ENCODE data around the gene MAN1A2. TPM values are rescaled to one million over a fixed set of nuclear protein-coding genes. Genes with fewer than 3 reads are reported as not detected.
"Not testable (repeated sequence)": the region's sequence is repeated elsewhere in the genome, so short reads cannot be mapped to it uniquely, and the experiment has no call there.

MAN1A2 gene
- total RNA-seq, 1 experiment from 2014 or later, result 21.1 TPM

DNA sequence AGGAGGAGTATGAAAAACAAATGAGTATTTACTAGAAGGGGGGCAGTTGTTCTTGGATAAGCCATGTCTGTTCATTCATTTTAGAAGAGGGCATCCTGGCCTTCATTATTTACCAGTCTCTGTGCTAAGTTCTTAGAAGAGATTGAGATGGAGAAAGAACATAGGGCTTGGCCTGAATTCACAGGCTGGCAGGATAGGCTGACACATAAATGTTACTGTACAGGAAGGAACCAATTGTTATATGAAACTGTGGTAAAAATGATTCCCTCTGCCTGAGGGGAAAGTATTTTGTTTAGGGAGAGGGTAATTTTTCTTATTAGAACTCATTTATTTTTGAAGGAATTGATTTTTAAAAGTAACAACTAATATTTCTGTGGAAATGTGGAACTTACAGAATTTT lies 99.5 kb downstream of the MAN1A2 start:
- ChIA-PET CTCF (no interaction called here), POLR2A (ENCODE audit: unreplicated experiment) (no interaction called here)
- Histone ChIP-seq H2AFZ (ENCODE audit: low read length) (no peak overlapping the region), H3K4me1 (ENCODE audit: insufficient read depth, low read length) (peaks cover 14% of the 10 kb centered on the region), H3K4me2 (ENCODE audit: low read length) (peak overlapping the region; percentile 30; the same call in 1 of the 2 replicates), H3K36me3 (ENCODE audit: low read depth, low read length) (0 out of 2 replicates have a peak, but pooled peaks cover 3% of the 10 kb centered on the region), H4K20me1 (ENCODE audit: low read length) (no peaks in the 10 kb centered on the region), H3F3A (ENCODE audit: low read length, unreplicated experiment) (no peaks in the 10 kb centered on the region), H3K79me2 (ENCODE audit: low read length) (no peaks in the 10 kb centered on the region), H3K4me3 (ENCODE audit: low read length) (no peak overlapping the region), H3K9me2 (replicated peaks; ENCODE audit: low read length) (no peaks in the 10 kb centered on the region), H3K9me3 (ENCODE audit: low read length) (no peaks in the 10 kb centered on the region), H3K9ac (ENCODE audit: low read length) (no peak overlapping the region), H3K27me3 (ENCODE audit: low read length) (no peaks in the 10 kb centered on the region), H3K27ac (ENCODE audit: low read length) (peak overlapping the region; percentile 36; the same call in 1 of the 2 replicates)
- DNase-seq (peak; percentile 30), ATAC-seq (peak; percentile 96)
- TF ChIP-seq EZH2phosphoT487 (IDR thresholded peaks at IDR 0.05; ENCODE audit: borderline replicate concordance, low read length) (no peak), EZH2 (IDR thresholded peaks at IDR 0.05; ENCODE audit: low read length, unreplicated experiment) (no peak)
- TF ChIP-seq, protein P1, sequence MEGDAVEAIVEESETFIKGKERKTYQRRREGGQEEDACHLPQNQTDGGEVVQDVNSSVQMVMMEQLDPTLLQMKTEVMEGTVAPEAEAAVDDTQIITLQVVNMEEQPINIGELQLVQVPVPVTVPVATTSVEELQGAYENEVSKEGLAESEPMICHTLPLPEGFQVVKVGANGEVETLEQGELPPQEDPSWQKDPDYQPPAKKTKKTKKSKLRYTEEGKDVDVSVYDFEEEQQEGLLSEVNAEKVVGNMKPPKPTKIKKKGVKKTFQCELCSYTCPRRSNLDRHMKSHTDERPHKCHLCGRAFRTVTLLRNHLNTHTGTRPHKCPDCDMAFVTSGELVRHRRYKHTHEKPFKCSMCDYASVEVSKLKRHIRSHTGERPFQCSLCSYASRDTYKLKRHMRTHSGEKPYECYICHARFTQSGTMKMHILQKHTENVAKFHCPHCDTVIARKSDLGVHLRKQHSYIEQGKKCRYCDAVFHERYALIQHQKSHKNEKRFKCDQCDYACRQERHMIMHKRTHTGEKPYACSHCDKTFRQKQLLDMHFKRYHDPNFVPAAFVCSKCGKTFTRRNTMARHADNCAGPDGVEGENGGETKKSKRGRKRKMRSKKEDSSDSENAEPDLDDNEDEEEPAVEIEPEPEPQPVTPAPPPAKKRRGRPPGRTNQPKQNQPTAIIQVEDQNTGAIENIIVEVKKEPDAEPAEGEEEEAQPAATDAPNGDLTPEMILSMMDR (conservative IDR thresholded peaks at IDR 0.05; ENCODE audit: low read depth, low read length), result no peak
- no TSS peak for BruUV-seq (replicated peaks)
- intact Hi-C loops (cut with micrococcal nuclease), result no loop called here

DNA sequence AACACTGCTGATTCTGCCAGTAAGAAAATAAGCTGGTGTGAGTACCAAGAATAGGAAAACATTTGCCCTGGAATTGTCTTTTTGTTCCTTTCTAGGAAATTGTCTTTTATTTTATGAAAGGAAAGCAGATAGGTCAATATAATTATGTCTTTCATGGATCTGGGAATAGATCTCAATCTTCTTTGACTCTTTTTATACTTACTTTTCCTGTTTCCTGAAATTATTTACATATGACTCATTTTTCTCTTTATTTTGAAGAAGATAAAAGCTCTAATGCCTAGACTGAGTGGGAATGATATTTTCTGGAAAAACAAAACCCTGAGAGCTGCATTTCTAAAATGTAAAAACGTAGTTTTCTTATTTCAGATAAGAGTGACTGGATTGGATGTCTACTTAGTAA lies 100.1 kb downstream of the MAN1A2 start:
- H3K36me3 ChIP-seq (ENCODE audit: low read depth, low read length), result no peaks in the 10 kb centered on the region
- H3K9me3 ChIP-seq (ENCODE audit: low read length), result no peaks in the 10 kb centered on the region
- no peaks in the 10 kb centered on the region for H3K27me3 ChIP-seq (ENCODE audit: low read length)
- ATAC-seq, result peak; percentile 74
- ChIA-PET CTCF (no interaction called here), POLR2A (ENCODE audit: unreplicated experiment) (no interaction called here)
- peak overlapping the region; percentile 30; the same call in 1 of the 2 replicates for H3K4me2 ChIP-seq (ENCODE audit: low read length)
- H3K4me3 ChIP-seq (ENCODE audit: low read length), result no peak overlapping the region
- TF ChIP-seq, protein P1 (conservative IDR thresholded peaks at IDR 0.05; ENCODE audit: low read depth, low read length), result no peak
- TF ChIP-seq EZH2phosphoT487 (IDR thresholded peaks at IDR 0.05; ENCODE audit: borderline replicate concordance, low read length), result no peak
- TF ChIP-seq EZH2 (IDR thresholded peaks at IDR 0.05; ENCODE audit: low read length, unreplicated experiment), result no peak
- H3K79me2 ChIP-seq (ENCODE audit: low read length), result no peaks in the 10 kb centered on the region
- intact Hi-C loops (cut with micrococcal nuclease), result no loop called here
- no peaks in the 10 kb centered on the region for H3K9me2 ChIP-seq (replicated peaks; ENCODE audit: low read length)
- DNase-seq, result no peak
- H3K4me1 ChIP-seq (ENCODE audit: insufficient read depth, low read length), result peaks cover 14% of the 10 kb centered on the region
- H4K20me1 ChIP-seq (ENCODE audit: low read length), result no peaks in the 10 kb centered on the region
- H3F3A ChIP-seq (ENCODE audit: low read length, unreplicated experiment), result no peaks in the 10 kb centered on the region
- no TSS peak for BruUV-seq (replicated peaks)
- peak overlapping the region; percentile 36; the same call in 1 of the 2 replicates for H3K27ac ChIP-seq (ENCODE audit: low read length)
- no peak overlapping the region for H3K9ac ChIP-seq (ENCODE audit: low read length)
- no peak overlapping the region for H2AFZ ChIP-seq (ENCODE audit: low read length)

DNA sequence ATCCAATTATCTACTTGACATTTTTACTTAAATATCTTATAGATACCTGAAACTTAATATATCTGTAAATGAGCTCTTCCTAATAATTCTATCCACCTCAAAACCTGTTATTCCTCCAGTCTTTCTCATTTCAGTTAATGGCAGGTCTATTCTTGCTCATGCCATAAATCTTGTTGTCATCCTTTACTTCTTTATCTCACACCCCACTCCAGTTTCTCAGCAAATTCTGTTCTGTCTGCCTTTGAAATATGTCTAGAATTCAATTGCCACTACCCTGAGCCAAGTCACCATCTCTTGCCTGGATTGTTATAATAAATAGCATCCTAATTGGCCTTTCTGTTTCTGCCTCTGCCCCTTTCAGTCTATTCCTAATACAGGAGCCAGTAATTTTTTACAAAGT lies 105.8 kb downstream of the MAN1A2 start:
- H4K20me1 ChIP-seq (ENCODE audit: low read length), result no peaks in the 10 kb centered on the region
- H3K36me3 ChIP-seq (ENCODE audit: low read depth, low read length), result no peaks in the 10 kb centered on the region
- DNase-seq, result no peak
- no peaks in the 10 kb centered on the region for H3K27me3 ChIP-seq (ENCODE audit: low read length)
- H3K79me2 ChIP-seq (ENCODE audit: low read length), result no peaks in the 10 kb centered on the region
- no peak overlapping the region for H2AFZ ChIP-seq (ENCODE audit: low read length)
- no TSS peak for BruUV-seq (replicated peaks)
- no peak for ATAC-seq
- CTCF ChIA-PET, result no interaction called here
- no peaks in the 10 kb centered on the region for H3K9me3 ChIP-seq (ENCODE audit: low read length)
- POLR2A ChIA-PET (ENCODE audit: unreplicated experiment), result interaction anchor here (0.6 kb wide), 1 partner anchor 687 kb away, joined by 6 read pairs; no protein-coding TSS in a partner anchor
- H3K4me3 ChIP-seq (ENCODE audit: low read length), result no peak overlapping the region
- intact Hi-C loops (cut with micrococcal nuclease), result no loop called here
- H3K4me1 ChIP-seq (ENCODE audit: insufficient read depth, low read length), result no peaks in the 10 kb centered on the region
- no peaks in the 10 kb centered on the region for H3F3A ChIP-seq (ENCODE audit: low read length, unreplicated experiment)
- H3K9ac ChIP-seq (ENCODE audit: low read length), result no peak overlapping the region
- TF ChIP-seq EZH2 (IDR thresholded peaks at IDR 0.05; ENCODE audit: low read length, unreplicated experiment) (no peak), EZH2phosphoT487 (IDR thresholded peaks at IDR 0.05; ENCODE audit: borderline replicate concordance, low read length) (no peak)
- TF ChIP-seq, protein P1 (conservative IDR thresholded peaks at IDR 0.05; ENCODE audit: low read depth, low read length), result no peak
- no peaks in the 10 kb centered on the region for H3K9me2 ChIP-seq (replicated peaks; ENCODE audit: low read length)
- no peak overlapping the region for H3K27ac ChIP-seq (ENCODE audit: low read length)
- H3K4me2 ChIP-seq (ENCODE audit: low read length), result no peak overlapping the region

DNA sequence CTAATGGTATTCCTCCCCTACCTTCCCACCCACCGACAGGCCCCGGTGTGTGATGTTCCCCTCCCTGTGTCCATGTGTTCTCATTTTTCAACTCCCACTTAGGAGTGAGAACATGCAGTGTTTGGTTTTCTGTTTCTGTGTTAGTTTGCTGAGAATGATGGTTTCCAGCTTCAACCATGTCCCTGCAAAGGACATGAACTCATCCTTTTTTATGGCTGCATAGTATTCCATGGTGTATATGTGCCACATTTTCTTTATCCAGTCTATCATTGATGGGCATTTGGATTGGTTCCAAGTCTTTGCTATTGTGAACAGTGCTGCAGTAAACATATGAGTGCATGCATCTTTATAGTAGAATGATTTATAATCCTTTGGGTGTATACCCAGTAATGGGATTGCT lies 108.2 kb downstream of the MAN1A2 start:
- BruUV-seq (replicated peaks); H3K9me2 ChIP-seq (replicated peaks; ENCODE audit: low read length); H3K79me2 ChIP-seq (ENCODE audit: low read length); H3K36me3 ChIP-seq (ENCODE audit: low read depth, low read length); H3K4me3 ChIP-seq (ENCODE audit: low read length); H3K4me2 ChIP-seq (ENCODE audit: low read length); DNase-seq; CTCF ChIA-PET; H3K27ac ChIP-seq (ENCODE audit: low read length); H3F3A ChIP-seq (ENCODE audit: low read length, unreplicated experiment); POLR2A ChIA-PET (ENCODE audit: unreplicated experiment); H3K9me3 ChIP-seq (ENCODE audit: low read length); H3K27me3 ChIP-seq (ENCODE audit: low read length); H2AFZ ChIP-seq (ENCODE audit: low read length); intact Hi-C loops (cut with micrococcal nuclease); H4K20me1 ChIP-seq (ENCODE audit: low read length); ATAC-seq; H3K9ac ChIP-seq (ENCODE audit: low read length); H3K4me1 ChIP-seq (ENCODE audit: insufficient read depth, low read length): not testable (repeated sequence)
